ENCODE results near the gene CDK11B.
A peak's percentile ranks its signal among the peaks of the same experiment; 100 is the strongest.

GRCh38 chr1:1627829-1628753 is 30.7 kb downstream of the CDK11B start:
- TF ChIP-seq CTCF (optimal IDR thresholded peaks at IDR 0.05 in 1 of 3, IDR thresholded peaks at IDR 0.05 in 1 of 3, conservative IDR thresholded peaks at IDR 0.05 in 1 of 3; ENCODE audit: extremely low read depth in 1 of 3, insufficient read depth in 2 of 3, low read length in 3 of 3): peak in 2 of 3 experiments; percentile 0 to 12
- TF ChIP-seq EZH2 (IDR thresholded peaks at IDR 0.05; ENCODE audit: low read length): no peak
